ENCODE results near the gene C14orf132. TPM values are rescaled to one million over a fixed set of nuclear protein-coding genes. Genes with fewer than 3 reads are reported as not detected.

The C14orf132 gene
- polyA plus RNA-seq, 1 donor (not counting 4 experiments of a cell fraction or from before 2014, with no cell fraction given) = 1.3 TPM

GRCh38 chr14:96109596-96110355 is 70.6 kb downstream of the C14orf132 start:
- Histone ChIP-seq H4K20me1 (ENCODE audit: control insufficient read depth, extremely low read depth, insufficient read depth, low read length) (no peaks in the 10 kb centered on the region), H3K4me3 (ENCODE audit: control insufficient read depth in 2 of 3, extremely low read depth in 1 of 3, insufficient read depth in 2 of 3, low read depth in 1 of 3, low read length in 3 of 3) (no peak overlapping the region), H3K9me3 (ENCODE audit: control insufficient read depth, low read depth, low read length) (no peaks in the 10 kb centered on the region), H3K27me3 (ENCODE audit: control insufficient read depth, extremely low read depth, insufficient read depth, low read length) (peaks cover 7% of the 10 kb centered on the region), H2AFZ (ENCODE audit: control insufficient read depth, low read length) (no peak overlapping the region), H3K4me1 (ENCODE audit: control insufficient read depth, extremely low read depth, insufficient read depth, low read length) (no peaks in the 10 kb centered on the region), H3K9me1 (ENCODE audit: control insufficient read depth, extremely low read depth, insufficient read depth, low read length) (no peaks in the 10 kb centered on the region), H3K36me3 (ENCODE audit: control insufficient read depth in 2 of 2, extremely low read depth in 1 of 2, insufficient read depth in 2 of 2, low read length in 2 of 2) (no peaks in the 10 kb centered on the region), H3K79me2 (ENCODE audit: control insufficient read depth, insufficient read depth, low read length) (no peaks in the 10 kb centered on the region), H3K9ac (ENCODE audit: control insufficient read depth, extremely low read depth, insufficient read depth, low read length) (no peak overlapping the region), H3K4me2 (ENCODE audit: control insufficient read depth, extremely low read depth, insufficient read depth, low read depth, low read length) (no peak overlapping the region), H3K27ac (ENCODE audit: control insufficient read depth, insufficient read depth, low read length) (no peak overlapping the region)
- TF ChIP-seq, protein P1, sequence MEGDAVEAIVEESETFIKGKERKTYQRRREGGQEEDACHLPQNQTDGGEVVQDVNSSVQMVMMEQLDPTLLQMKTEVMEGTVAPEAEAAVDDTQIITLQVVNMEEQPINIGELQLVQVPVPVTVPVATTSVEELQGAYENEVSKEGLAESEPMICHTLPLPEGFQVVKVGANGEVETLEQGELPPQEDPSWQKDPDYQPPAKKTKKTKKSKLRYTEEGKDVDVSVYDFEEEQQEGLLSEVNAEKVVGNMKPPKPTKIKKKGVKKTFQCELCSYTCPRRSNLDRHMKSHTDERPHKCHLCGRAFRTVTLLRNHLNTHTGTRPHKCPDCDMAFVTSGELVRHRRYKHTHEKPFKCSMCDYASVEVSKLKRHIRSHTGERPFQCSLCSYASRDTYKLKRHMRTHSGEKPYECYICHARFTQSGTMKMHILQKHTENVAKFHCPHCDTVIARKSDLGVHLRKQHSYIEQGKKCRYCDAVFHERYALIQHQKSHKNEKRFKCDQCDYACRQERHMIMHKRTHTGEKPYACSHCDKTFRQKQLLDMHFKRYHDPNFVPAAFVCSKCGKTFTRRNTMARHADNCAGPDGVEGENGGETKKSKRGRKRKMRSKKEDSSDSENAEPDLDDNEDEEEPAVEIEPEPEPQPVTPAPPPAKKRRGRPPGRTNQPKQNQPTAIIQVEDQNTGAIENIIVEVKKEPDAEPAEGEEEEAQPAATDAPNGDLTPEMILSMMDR (optimal IDR thresholded peaks at IDR 0.05 in 1 of 3, IDR thresholded peaks at IDR 0.05 in 1 of 3, conservative IDR thresholded peaks at IDR 0.05 in 1 of 3; ENCODE audit: extremely low read depth in 1 of 3, insufficient read depth in 2 of 3, low read length in 3 of 3) = no peak
- TF ChIP-seq EZH2 (IDR thresholded peaks at IDR 0.05; ENCODE audit: low read length) = no peak
- FAIRE-seq (no peak), DNase-seq (ENCODE audit: low read depth, low spot score) (no peak)
- dilution Hi-C loops (cut with MboI; ENCODE audit: extremely low pct_ligation_motif_present, low sequenced_read_pairs) = no loop called here

- H2AFZ ChIP-seq (ENCODE audit: control insufficient read depth, low read length) = no peak overlapping the region
- H3K4me2 ChIP-seq (ENCODE audit: control insufficient read depth, extremely low read depth, insufficient read depth, low read depth, low read length) = no peak overlapping the region
- dilution Hi-C loops (cut with MboI; ENCODE audit: extremely low pct_ligation_motif_present, low sequenced_read_pairs) = no loop called here
- no peaks in the 10 kb centered on the region for H3K36me3 ChIP-seq (ENCODE audit: control insufficient read depth in 2 of 2, extremely low read depth in 1 of 2, insufficient read depth in 2 of 2, low read length in 2 of 2)
- H4K20me1 ChIP-seq (ENCODE audit: control insufficient read depth, extremely low read depth, insufficient read depth, low read length) = no peaks in the 10 kb centered on the region
- no peaks in the 10 kb centered on the region for H3K9me1 ChIP-seq (ENCODE audit: control insufficient read depth, extremely low read depth, insufficient read depth, low read length)
- peaks cover 7% of the 10 kb centered on the region for H3K27me3 ChIP-seq (ENCODE audit: control insufficient read depth, extremely low read depth, insufficient read depth, low read length)
- no peak for TF ChIP-seq EZH2 (IDR thresholded peaks at IDR 0.05; ENCODE audit: low read length)
- TF ChIP-seq, protein P1 (optimal IDR thresholded peaks at IDR 0.05 in 1 of 3, IDR thresholded peaks at IDR 0.05 in 1 of 3, conservative IDR thresholded peaks at IDR 0.05 in 1 of 3; ENCODE audit: extremely low read depth in 1 of 3, insufficient read depth in 2 of 3, low read length in 3 of 3) = no peak
- no peak overlapping the region for H3K4me3 ChIP-seq (ENCODE audit: control insufficient read depth in 2 of 3, extremely low read depth in 1 of 3, insufficient read depth in 2 of 3, low read depth in 1 of 3, low read length in 3 of 3)
- no peak overlapping the region for H3K27ac ChIP-seq (ENCODE audit: control insufficient read depth, insufficient read depth, low read length)
- DNase-seq (ENCODE audit: low read depth, low spot score) (no peak), FAIRE-seq (no peak)
- H3K79me2 ChIP-seq (ENCODE audit: control insufficient read depth, insufficient read depth, low read length) = no peaks in the 10 kb centered on the region
- H3K9ac ChIP-seq (ENCODE audit: control insufficient read depth, extremely low read depth, insufficient read depth, low read length) = no peak overlapping the region
- no peaks in the 10 kb centered on the region for H3K4me1 ChIP-seq (ENCODE audit: control insufficient read depth, extremely low read depth, insufficient read depth, low read length)
- no peaks in the 10 kb centered on the region for H3K9me3 ChIP-seq (ENCODE audit: control insufficient read depth, low read depth, low read length)
Measured at GRCh38 chr14:96112032-96112431, 72.9 kb downstream of the C14orf132 start.

Data from keratinocyte (primary cell).